ENCODE measurements around the gene NR5A1. TPM values are rescaled to one million over a fixed set of nuclear protein-coding genes. Genes with fewer than 3 reads are reported as not detected.

NR5A1 gene
- not detected in 2 replicates for total RNA-seq

DNA sequence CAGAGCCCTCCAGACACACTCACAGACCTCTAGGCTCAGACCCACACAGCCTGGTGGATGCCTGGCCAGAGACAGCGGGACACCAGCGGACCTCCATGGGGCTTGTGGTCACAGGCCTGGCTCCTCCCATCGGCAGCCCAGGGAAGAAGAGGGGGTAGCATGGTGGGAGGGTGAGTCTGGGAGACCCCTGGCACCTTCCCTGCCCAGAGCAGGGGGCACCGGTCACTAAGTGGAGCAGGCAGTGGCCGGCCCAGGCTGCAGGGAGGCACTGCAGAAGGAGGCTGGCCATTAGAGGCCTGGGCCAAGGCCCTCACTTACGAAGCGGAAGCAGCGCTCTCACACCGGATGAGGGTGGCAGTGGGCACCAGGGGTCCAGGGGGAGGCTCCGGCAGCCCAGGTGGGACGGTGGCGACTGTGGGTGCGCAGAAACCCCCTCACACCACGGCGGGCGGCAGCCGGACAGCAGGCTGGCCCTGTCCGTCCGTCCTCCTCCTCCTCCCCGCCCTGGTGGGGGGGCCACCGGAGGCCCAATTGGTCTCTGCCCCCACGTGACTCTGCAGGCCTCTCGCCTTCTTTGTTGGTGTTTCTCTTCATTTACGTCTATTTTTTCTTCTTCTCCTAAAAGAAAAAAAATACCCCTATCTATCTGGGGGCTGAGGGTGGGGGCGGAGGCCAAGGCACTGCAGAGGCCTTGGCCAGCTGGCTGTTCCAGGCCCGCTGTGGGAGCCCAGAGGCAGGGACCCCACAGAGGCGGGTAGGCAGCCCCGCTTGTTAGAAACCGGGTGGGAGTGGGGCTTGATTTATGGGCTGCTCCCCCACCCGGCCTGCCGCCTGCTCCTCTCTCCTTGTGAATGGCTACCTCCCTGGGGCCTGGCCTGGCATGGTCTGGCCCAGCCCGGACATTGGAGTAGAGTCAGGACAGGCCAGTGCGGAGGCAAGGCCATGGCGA, at the start of gene NR5A1:
Gene NR5A1 (minus strand): TSS at position 469 of the 949 bp plus-strand sequence. CDS start 4,004 bp downstream, outside the sequence.

DNA sequence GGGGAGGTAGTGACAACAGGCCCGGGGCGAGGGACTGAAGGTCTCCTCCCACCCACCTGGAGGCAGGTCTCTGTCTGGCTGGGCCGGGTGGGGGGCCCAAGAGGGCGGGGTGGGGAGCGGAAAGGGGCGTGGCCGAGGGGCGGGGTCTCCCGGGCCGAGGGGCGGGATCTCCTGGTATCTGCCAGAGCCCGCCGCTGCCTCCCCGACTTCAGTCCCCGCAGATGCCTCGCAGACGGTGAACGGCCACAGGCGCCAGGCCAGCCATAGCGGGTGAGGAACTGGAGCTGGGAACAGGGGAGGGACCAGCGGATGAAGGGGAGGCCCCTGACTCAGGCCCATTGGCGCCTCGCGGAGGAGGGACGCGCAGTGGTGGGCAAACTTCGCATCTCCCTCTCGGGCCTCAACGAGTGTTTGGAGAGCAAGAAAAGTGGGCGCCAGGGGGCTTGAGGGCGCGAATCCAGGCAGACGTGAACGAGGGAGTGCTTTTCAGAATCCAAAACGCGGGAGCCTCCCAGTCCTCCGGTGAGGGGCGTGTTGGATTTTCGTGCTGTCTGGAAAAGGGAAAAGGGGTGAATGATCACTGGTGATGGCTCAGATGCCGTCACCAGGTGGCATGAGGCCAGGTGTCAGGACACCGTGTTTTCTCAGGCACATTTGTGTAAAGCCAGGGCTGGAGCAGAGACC, 56.8 kb downstream of the NR5A1 start, which contains the start of gene ADGRD2:
Gene ADGRD2 (plus strand): TSS at position 211 of the 684 bp plus-strand sequence. CDS start 1,216 bp downstream, outside the sequence.

Other genes starting within 250 kb of the NR5A1 start
- gene NEK6, start 249.4 kb downstream of the NR5A1 start, total RNA-seq, result 19.7 and 23.3 TPM in 2 replicates
- 309 and 352 TPM in 2 replicates for gene PSMB7, start 92.0 kb downstream of the NR5A1 start, total RNA-seq
- 0.11 TPM in 1 of 2 replicates, not detected in the other for gene ADGRD2, start 56.9 kb downstream of the NR5A1 start, total RNA-seq